ENCODE measurements around the gene MFAP4.

- TF ChIP-seq GABPA (IDR thresholded peaks at IDR 0.05; ENCODE audit: low read depth) = no peak
- no peak for TF ChIP-seq CTCF (IDR thresholded peaks at IDR 0.05; ENCODE audit: insufficient read depth, low read length)
- no peak for TF ChIP-seq REST (IDR thresholded peaks at IDR 0.05; ENCODE audit: insufficient replicate concordance, low read depth)
- TF ChIP-seq POLR2AphosphoS5 (IDR thresholded peaks at IDR 0.05; ENCODE audit: low read depth) = no peak
- TF ChIP-seq SPI1 (IDR thresholded peaks at IDR 0.05; ENCODE audit: borderline replicate concordance, low read depth) = no peak
These were observed 17.7 kb downstream of the MFAP4 start for GRCh38 chr17:19369107-19369778.
